ENCODE results near the gene RER1.

- no peak for TF ChIP-seq POLR2A (IDR thresholded peaks at IDR 0.05)
- no peak for TF ChIP-seq CTCF (IDR thresholded peaks at IDR 0.05)
These were observed 10.6 kb upstream of the RER1 start for GRCh38 chr1:2380816-2381591.

Measured in vagina (tissue), 2 donors.